ENCODE measurements around the gene GNAS.
"Not testable (repeated sequence)": the region's sequence is repeated elsewhere in the genome, so short reads cannot be mapped to it uniquely, and the experiment has no call there.

Gene GNAS

DNA sequence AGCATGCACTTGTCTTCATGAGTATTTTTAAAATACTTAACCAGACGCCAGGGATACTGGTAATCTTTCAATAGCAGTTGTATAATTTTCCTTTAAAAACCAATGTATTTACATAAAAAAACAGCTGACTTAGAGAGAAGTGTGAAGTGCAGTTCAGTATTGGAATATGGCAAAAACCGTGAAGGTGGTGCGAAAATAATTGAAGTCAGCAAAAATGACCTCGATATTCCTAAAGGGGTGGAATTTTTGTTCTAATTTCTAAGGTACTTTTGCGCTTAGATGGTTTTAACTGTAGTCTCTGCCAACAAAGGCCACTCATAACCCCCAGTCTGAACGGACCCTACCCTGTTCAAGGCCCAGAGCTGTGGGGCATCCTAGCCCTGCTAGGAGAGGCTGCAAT is 27.1 kb upstream of the GNAS start:
- DNase-seq: no peak

DNA sequence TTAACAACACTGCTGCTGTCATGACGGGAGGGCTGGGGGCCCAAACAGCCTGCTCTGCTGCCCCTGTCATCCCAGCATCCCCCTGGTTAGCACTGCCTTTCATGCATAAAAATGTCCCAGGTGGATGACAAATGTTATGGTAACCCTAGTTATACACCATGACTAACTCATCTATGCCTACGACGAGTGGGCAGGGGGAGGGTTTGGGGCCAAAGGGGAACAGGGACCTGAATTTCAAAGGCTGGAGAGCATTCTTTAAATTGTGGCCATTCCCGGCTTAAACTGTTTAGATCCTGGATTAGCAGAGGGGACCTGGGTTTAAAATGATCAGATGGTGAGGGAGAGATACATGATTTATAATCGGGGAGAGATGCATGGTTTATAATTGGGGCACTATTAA is 26.2 kb upstream of the GNAS start:
- DNase-seq: no peak

GRCh38 chr20:58828136-58828535 is 24.4 kb upstream of the GNAS start:
- DNase-seq: no peak

- not testable (repeated sequence) for DNase-seq
Observed at GRCh38 chr20:58828804-58829203, 23.7 kb upstream of the GNAS start.

DNA sequence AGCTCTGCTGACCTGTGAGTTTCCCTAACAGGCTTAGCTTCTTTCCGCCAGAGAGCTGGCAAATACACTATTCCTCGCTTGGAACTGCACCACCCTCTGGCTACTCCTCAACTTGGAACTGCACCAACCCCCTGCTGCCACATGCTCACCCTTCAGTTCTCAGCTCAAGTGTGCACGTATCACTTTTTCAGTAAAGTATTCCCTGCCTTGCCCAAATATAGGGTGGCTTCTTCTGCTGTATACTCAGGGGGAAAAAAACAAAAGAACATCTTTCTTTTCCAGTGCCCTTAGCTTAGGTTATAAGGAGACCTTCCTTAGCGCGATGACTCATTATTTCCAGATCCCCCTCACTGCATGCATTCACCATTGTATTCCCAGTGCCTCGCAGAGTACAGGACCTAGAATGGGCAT is 23.0 kb upstream of the GNAS start:
- DNase-seq: no peak

- DNase-seq: no peak
Observed at GRCh38 chr20:58832457-58832856, 20.1 kb upstream of the GNAS start.

DNA sequence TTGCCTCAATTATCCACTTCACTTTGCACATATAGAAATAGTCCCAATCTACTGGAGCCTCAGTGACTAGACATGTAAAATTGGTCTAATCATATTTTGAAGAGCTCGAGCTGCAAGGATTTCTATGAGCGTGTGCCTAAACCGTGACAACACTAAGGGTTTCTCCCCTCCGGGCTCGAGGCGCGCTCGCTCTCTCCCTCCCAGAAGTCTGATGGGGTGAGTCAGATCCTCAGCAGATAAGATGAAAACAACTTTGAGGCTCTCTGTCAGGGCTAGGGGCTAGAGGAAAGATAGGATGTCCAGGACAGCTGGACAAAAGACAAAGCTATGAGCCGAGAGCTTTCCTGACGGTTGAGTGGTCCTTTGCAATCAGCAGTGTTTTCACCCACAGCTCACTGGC is 18.6 kb upstream of the GNAS start:
- DNase-seq: no peak

GRCh38 chr20:58835231-58835630 is 17.3 kb upstream of the GNAS start:
- DNase-seq: no peak

- no peak for DNase-seq
Observed at GRCh38 chr20:58836616-58837204, 15.8 kb upstream of the GNAS start.

DNA sequence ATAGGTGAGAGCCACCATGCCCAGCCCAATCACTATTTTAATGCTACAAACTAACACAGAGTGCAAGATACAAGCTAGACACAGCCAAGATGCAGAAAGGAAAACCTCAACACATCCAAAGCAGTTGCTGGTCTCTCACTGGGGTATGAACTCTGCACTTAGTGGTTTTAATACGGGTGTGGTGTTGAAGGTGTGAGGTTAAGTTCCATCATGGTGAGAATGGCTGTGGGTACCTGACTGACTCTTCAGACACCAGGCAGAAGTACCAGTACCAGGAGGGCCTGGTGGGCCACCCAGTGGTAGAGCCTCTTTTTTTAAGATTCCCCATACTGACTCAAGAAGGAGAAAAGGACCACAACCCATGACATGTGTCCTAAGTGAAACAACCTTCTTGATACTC is 14.8 kb upstream of the GNAS start:
- DNase-seq: no peak

- no peak for DNase-seq
Observed at GRCh38 chr20:58838174-58838573, 14.3 kb upstream of the GNAS start.

- DNase-seq: peak; percentile 71
Observed at GRCh38 chr20:58839474-58839874, 13.0 kb upstream of the GNAS start.

DNA sequence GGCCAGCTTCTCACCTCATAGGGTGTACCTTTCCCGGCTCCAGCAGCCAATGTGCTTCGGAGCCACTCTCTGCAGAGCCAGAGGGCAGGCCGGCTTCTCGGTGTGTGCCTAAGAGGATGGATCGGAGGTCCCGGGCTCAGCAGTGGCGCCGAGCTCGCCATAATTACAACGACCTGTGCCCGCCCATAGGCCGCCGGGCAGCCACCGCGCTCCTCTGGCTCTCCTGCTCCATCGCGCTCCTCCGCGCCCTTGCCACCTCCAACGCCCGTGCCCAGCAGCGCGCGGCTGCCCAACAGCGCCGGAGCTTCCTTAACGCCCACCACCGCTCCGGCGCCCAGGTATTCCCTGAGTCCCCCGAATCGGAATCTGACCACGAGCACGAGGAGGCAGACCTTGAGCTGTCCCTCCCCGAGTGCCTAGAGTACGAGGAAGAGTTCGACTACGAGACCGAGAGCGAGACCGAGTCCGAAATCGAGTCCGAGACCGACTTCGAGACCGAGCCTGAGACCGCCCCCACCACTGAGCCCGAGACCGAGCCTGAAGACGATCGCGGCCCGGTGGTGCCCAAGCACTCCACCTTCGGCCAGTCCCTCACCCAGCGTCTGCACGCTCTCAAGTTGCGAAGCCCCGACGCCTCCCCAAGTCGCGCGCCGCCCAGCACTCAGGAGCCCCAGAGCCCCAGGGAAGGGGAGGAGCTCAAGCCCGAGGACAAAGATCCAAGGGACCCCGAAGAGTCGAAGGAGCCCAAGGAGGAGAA is 12.3 kb upstream of the GNAS start:
- DNase-seq: no peak

DNA sequence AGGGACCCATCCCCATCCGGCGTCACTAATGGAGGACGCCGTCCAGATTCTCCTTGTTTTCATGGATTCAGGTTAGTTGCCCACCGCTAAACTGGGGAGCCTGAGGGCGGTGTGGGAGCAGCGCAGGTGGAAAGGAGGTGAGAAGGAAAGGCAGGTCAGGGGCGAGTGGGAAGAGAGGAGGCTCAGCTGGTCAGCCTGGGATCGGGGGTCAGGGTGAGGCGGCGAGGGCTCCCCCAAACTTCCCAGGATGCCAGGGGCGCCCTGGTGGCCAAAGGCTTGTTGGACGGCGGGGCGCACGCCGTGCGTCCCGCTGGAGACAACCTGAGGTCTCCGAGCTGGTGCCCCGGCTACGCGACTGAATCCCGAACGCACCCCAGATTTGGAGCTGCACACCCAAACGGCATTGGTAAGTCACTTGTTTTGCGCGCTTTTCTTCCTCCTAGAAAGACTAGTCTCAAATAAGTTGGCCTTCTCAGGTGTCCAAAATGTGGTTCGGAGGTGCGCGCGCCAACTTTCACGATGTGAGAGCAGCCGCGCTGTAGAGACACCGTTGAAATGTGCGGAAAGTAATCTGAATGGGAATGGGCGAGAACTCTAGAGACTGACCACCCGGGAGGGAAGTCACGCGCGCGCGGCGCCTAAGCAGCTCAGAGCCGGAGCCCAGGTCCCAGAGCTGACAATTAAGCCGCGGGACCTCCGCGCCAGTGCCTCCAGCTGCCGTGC is 11.5 kb upstream of the GNAS start:
- DNase-seq: peak; percentile 47

- DNase-seq: peak; percentile 51
Observed at GRCh38 chr20:58841539-58842264, 10.8 kb upstream of the GNAS start.

- no peak for DNase-seq
Observed at GRCh38 chr20:58842276-58842675, 10.2 kb upstream of the GNAS start.

DNA sequence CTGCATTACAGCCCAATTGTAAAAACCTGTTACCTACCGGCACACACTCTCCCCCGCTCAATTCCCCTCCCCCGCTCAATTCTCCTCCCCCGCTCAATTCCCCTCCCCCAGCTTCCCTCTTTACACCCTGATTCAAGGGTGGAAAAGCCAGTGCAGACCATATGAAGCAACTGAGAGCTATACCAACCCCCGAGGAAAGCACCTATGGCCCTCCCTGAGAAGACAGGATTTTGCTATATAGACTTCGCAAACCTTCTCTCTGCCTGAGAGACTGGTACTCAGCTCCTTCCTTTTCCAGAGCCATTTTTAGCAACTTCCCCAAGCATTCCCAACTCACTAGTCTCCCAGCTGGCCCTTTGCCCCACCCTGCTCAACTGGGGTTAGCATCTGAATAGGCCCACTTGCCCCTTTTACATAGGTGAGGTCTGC is 9.4 kb upstream of the GNAS start:
- DNase-seq: no peak

DNA sequence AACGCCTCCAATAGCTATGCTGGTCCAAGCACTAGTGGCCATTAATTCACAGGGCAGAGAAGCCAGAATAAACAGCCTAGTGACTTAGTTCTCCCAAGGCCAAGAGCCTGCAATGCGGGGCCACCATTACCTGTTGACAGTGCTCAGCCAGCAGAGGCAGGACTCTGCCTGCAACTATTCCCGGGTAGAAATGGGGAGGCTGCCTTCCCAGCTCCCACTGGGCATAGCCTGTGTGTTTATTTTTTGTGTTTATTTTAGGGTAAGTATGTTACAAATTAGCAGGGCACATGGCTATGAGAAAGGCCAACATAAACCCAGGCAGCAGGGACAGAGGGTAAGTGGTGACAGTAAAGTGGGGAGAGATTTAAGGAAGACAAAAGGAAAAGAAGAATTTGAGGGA is 6.8 kb upstream of the GNAS start:
- DNase-seq: no peak

- DNase-seq: no peak
Observed at GRCh38 chr20:58847463-58847862, 5.1 kb upstream of the GNAS start.

GRCh38 chr20:58850693-58851174 is 1.8 kb upstream of the GNAS start, which contains the start of gene GNAS-AS1:
GNAS-AS1 (minus strand) TSS chr20:58850902.
- peak; percentile 63 for DNase-seq

DNA sequence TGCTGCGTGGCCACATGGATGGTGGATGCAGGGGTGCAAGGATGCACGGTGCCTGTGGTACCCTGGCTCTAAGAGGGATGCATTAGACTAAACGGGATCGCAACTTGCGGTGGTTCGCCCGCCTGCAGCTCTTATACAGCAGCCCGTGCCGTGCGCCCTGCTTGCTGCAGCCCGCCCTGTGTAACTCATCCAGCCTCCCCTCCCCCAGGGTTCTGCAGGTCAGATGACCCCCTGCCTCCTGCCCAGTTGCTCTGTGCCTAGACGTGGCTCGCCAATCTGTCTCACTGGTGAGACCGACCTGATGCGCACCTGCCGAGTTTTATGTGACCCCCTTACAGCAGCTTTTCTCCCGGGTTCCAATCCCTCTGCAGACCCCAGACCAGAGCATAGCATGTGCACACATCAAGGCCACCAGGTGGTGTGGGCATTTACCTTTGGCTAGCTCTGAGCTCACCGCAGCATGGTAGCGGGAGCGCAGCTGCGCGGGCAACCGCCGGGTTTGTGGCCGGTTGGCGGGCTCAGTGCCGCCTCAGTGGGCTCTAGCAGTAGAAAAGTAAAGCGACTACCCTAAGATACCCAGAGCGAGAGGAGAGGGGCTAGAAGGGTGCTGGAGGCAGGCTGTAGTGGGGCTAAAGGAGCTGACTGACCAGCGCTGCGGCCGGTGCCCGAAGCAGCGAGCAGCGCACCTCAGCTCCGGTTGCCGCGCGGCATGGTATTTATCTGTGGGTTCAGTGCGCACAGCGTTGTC is 1.1 kb upstream of the GNAS start:
- peak; percentile 61 for DNase-seq

GRCh38 chr20:58851969-58852458 is 502 bp upstream of the GNAS start:
- peak; percentile 34 for DNase-seq

Measured in right kidney (tissue), 1 donor.